NCI-H1092 (cell line): ENCODE data around the gene SULT1C2.
"Not testable (repeated sequence)": the region's sequence is repeated elsewhere in the genome, so short reads cannot be mapped to it uniquely, and the experiment has no call there.

ENCODE experiments used
- DNase-seq: peaks from one replicate; lab custom pipeline; 2025; lab: John Stamatoyannopoulos, UW

Gene SULT1C2

GRCh38 chr2:108354136-108354535, 65.4 kb downstream of the SULT1C2 start:
- no peak for DNase-seq

DNA sequence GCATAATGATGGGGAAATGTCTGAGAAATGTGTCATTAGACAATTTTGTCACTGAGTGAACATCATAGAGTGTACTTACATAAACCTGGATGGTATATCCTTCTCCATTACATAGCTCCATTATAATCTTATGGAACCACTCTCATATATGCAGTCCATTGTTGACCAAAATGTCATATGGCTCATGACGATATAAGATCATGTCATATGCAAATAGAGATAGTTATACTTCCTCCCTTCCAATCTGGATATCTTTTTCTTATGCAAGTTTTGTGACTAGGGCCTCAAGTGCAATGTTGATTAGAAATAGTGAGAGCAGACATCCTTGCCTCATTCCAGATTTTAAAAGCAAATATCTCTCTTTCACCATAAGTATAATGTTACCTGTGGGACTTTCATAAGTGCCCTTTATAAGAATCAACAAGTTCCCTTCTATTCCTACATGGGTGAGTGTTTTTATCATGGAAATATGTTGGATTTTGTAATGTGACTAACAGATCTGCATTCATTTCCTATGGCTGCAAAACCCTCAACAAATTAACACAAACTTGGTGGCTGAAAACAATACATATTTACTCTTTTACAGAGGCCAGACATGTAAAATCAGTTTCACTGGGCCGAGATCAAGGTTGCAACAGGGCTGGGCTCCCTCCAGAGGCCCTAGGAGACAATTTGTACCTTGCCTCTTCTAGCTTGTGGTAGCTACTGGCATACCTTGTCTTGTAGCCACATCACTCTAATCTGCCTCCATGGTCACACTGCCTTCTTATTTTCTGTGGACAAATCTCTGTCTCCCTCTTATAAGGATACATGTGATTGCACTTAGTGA, 67.4 kb downstream of the SULT1C2 start:
- no peak for DNase-seq

DNA sequence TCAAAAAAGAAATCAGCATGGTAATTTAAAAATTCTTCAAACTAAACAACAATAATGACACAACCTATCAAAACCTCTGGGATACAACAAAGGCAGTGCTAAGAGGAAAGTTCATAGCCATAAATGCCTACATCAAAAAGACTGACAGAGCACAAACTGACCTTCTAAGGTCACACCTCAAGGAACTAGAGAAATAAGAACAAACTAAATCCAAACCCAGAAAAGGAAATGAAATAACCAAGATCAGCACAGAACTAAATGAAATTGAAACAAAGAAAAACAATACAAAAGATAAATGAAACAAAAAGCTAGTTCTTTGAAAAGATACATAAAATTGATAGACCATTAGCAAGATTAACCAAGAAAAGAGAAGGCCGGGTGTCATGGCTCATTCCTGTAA, 70.6 kb downstream of the SULT1C2 start:
- DNase-seq: not testable (repeated sequence)
